ENCODE data around the gene SPN.

GRCh38 chr16:29646947-29647346, 16.1 kb upstream of the SPN start:
- TF ChIP-seq CTCF (IDR thresholded peaks at IDR 0.05) = no peak
- no peak for TF ChIP-seq POLR2A (IDR thresholded peaks at IDR 0.05)
- TF ChIP-seq EP300 (IDR thresholded peaks at IDR 0.05) = no peak

Measured in ovary (tissue), 3 donors.